GM21737 (cell line): ENCODE results near the gene MAD1L1.

Experiments
- ATAC-seq: cut with Tn5 transposase; IDR thresholded peaks from one replicate; pipeline ENCODE4 v1.9.1; 2021; ENCODE audit warnings: mild to moderate bottlenecking, moderate library complexity; ENCODE audit not compliant: unreplicated experiment

Gene MAD1L1

GRCh38 chr7:2201686-2202360 lies 30.9 kb downstream of the MAD1L1 start:
- no peak for ATAC-seq

GRCh38 chr7:2201128-2201527 lies 31.6 kb downstream of the MAD1L1 start:
- ATAC-seq = no peak

- no peak for ATAC-seq
These were observed 32.2 kb downstream of the MAD1L1 start for GRCh38 chr7:2200584-2200980.

GRCh38 chr7:2199956-2200583 lies 32.7 kb downstream of the MAD1L1 start:
- no peak for ATAC-seq

- ATAC-seq = no peak
These were observed 33.2 kb downstream of the MAD1L1 start for GRCh38 chr7:2199528-2199927.

GRCh38 chr7:2198760-2199159 lies 34.0 kb downstream of the MAD1L1 start:
- ATAC-seq = no peak

- ATAC-seq = no peak
These were observed 34.5 kb downstream of the MAD1L1 start for GRCh38 chr7:2198206-2198605.

GRCh38 chr7:2197436-2198155 lies 35.1 kb downstream of the MAD1L1 start:
- no peak for ATAC-seq

- ATAC-seq = no peak
These were observed 36.1 kb downstream of the MAD1L1 start for GRCh38 chr7:2196381-2197378.

- ATAC-seq = no peak
These were observed 37.1 kb downstream of the MAD1L1 start for GRCh38 chr7:2195400-2196246.

- ATAC-seq = no peak
These were observed 39.0 kb downstream of the MAD1L1 start for GRCh38 chr7:2193575-2194305.

GRCh38 chr7:2192831-2193534 lies 39.8 kb downstream of the MAD1L1 start:
- ATAC-seq = no peak

GRCh38 chr7:2191016-2191415 lies 41.7 kb downstream of the MAD1L1 start:
- ATAC-seq = no peak

GRCh38 chr7:2190531-2190930 lies 42.2 kb downstream of the MAD1L1 start:
- no peak for ATAC-seq

- ATAC-seq = no peak
These were observed 46.6 kb downstream of the MAD1L1 start for GRCh38 chr7:2186166-2186565.

GRCh38 chr7:2185715-2186114 lies 47.0 kb downstream of the MAD1L1 start:
- no peak for ATAC-seq

GRCh38 chr7:2182461-2182860 lies 50.3 kb downstream of the MAD1L1 start:
- no peak for ATAC-seq

GRCh38 chr7:2181077-2181854 lies 51.5 kb downstream of the MAD1L1 start:
- no peak for ATAC-seq
